SK-N-SH treated with all-trans-retinoic acid at 6 μM for 48 hours (cell line): Measurements from ENCODE around the gene DNAJC15.

Experiments used
- ARNTL ChIP-seq: fragments of 450-650 bp; formaldehyde crosslinking; IDR thresholded peaks from 2 replicates; pipeline ENCODE4 v1.5.0; 2020; ENCODE audit warnings: low read depth, mild to moderate bottlenecking, moderate library complexity, borderline replicate concordance
- BACH2 ChIP-seq: fragments of 250-450 bp; sonication (Bioruptor Pico); IDR thresholded peaks from 2 replicates; pipeline ENCODE4 v1.9.0; 2021; ENCODE audit warnings: mild to moderate bottlenecking, borderline replicate concordance
- CSDC2 ChIP-seq: fragments of 250-450 bp; sonication (Bioruptor Pico); IDR thresholded peaks from 2 replicates; pipeline ENCODE4 v1.5.0; 2020; ENCODE audit warnings: mild to moderate bottlenecking, moderate library complexity
- PPARA ChIP-seq: fragments of 250-450 bp; sonication (Bioruptor Pico); IDR thresholded peaks from 2 replicates; pipeline ENCODE4 v1.5.0; 2020; ENCODE audit warnings: mild to moderate bottlenecking, borderline replicate concordance
- RARB ChIP-seq: fragments of 250-450 bp; sonication (Bioruptor Pico); IDR thresholded peaks from 2 replicates; pipeline ENCODE4 v1.8.0; 2021; ENCODE audit warnings: mild to moderate bottlenecking, moderate library complexity
- TCF4 ChIP-seq: fragments of 250-450 bp; sonication (Bioruptor Pico); IDR thresholded peaks from 2 replicates; pipeline ENCODE4 v1.8.0; 2021; ENCODE audit warnings: mild to moderate bottlenecking, moderate library complexity, borderline replicate concordance
- TSHZ2 ChIP-seq: fragments of 250-450 bp; sonication (Bioruptor Pico); IDR thresholded peaks from 2 replicates; pipeline ENCODE4 v1.5.0; 2020; ENCODE audit warnings: mild to moderate bottlenecking, moderate library complexity
- ZC3H10 ChIP-seq: fragments of 250-450 bp; sonication (Bioruptor Pico); IDR thresholded peaks from 2 replicates; pipeline ENCODE4 v1.5.1; 2021; ENCODE audit warnings: mild to moderate bottlenecking, moderate library complexity
- TF ChIP-seq, protein P1 (sequence below): fragments of 250-450 bp; sonication (Bioruptor Pico); IDR thresholded peaks from 2 replicates; pipeline ENCODE4 v1.8.0; 2020; ENCODE audit warnings: mild to moderate bottlenecking, moderate library complexity, borderline replicate concordance
- TF ChIP-seq, protein P2 (sequence below): fragments of 250-450 bp; sonication (Bioruptor Pico); IDR thresholded peaks from 2 replicates; pipeline ENCODE4 v1.5.1; 2020; ENCODE audit warnings: low read depth, mild to moderate bottlenecking, moderate library complexity

GRCh38 chr13:43150369-43151207 is 127.2 kb downstream of the DNAJC15 start:
- TF ChIP-seq ARNTL (CRISPR knock-in tag) (no peak), CSDC2 (no peak), TSHZ2 (CRISPR knock-in tag) (no peak), RARB (no peak), ZC3H10 (no peak), PPARA (no peak), BACH2 (CRISPR knock-in tag) (no peak), TCF4 (CRISPR knock-in tag) (no peak)
- TF ChIP-seq, protein P1, sequence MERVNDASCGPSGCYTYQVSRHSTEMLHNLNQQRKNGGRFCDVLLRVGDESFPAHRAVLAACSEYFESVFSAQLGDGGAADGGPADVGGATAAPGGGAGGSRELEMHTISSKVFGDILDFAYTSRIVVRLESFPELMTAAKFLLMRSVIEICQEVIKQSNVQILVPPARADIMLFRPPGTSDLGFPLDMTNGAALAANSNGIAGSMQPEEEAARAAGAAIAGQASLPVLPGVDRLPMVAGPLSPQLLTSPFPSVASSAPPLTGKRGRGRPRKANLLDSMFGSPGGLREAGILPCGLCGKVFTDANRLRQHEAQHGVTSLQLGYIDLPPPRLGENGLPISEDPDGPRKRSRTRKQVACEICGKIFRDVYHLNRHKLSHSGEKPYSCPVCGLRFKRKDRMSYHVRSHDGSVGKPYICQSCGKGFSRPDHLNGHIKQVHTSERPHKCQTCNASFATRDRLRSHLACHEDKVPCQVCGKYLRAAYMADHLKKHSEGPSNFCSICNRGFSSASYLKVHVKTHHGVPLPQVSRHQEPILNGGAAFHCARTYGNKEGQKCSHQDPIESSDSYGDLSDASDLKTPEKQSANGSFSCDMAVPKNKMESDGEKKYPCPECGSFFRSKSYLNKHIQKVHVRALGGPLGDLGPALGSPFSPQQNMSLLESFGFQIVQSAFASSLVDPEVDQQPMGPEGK = no peak
- TF ChIP-seq, protein P2, sequence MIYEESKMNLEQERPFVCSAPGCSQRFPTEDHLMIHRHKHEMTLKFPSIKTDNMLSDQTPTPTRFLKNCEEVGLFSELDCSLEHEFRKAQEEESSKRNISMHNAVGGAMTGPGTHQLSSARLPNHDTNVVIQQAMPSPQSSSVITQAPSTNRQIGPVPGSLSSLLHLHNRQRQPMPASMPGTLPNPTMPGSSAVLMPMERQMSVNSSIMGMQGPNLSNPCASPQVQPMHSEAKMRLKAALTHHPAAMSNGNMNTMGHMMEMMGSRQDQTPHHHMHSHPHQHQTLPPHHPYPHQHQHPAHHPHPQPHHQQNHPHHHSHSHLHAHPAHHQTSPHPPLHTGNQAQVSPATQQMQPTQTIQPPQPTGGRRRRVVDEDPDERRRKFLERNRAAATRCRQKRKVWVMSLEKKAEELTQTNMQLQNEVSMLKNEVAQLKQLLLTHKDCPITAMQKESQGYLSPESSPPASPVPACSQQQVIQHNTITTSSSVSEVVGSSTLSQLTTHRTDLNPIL (CRISPR knock-in tag) = no peak
